Tibial artery (tissue), 4 donors: ENCODE measurements around the gene FGGY.

Experiments used
- DNase-seq, 2 donors: peaks; one replicate each; pipeline ENCODE4 v3.0.0-alpha.2; 2019
- H3K27ac ChIP-seq, 2 donors: fragments of 200-600 bp; sonication (generic) in 1 of 2; 1 replicate in 1 of 2; 2 replicates in 1 of 2; pipeline ENCODE4 v1.5.1; 2018 to 2019; ENCODE audit warnings: mild to moderate bottlenecking in 1 of 2
- H3K27me3 ChIP-seq, 2 donors: fragments of 200-600 bp; sonication (generic) in 1 of 2; one replicate each; pipeline versions ENCODE4 v1.5.1 to v1.6.0; 2016 to 2019
- H3K36me3 ChIP-seq, 3 donors: fragments of 200-600 bp; sonication (generic) in 2 of 3; one replicate each; pipeline ENCODE4 v1.5.1; 2016 to 2019; ENCODE audit warnings: mild to moderate bottlenecking in 2 of 3
- H3K4me1 ChIP-seq, 4 donors: fragments of 200-600 bp; sonication (generic) in 2 of 4; 1 replicate in 3 of 4; 2 replicates in 1 of 4; pipeline ENCODE4 v1.5.1; 2016 to 2019
- H3K4me3 ChIP-seq, 2 donors: fragments of 200-600 bp; sonication (generic) in 1 of 2; 1 replicate in 1 of 2; 2 replicates in 1 of 2; pipeline ENCODE4 v1.5.1; 2018 to 2019; ENCODE audit warnings: mild to moderate bottlenecking in 2 of 2
- H3K9me3 ChIP-seq, 3 donors: fragments of 200-600 bp; sonication (generic) in 1 of 3; one replicate each; pipeline ENCODE4 v1.5.1; 2016 to 2019
- CTCF ChIP-seq, 2 experiments: fragments of 200-600 bp in 1 of 2; fragments of 450-650 bp in 1 of 2; IDR thresholded peaks; one replicate each; pipeline ENCODE4 v1.5.1; 2017 to 2019; ENCODE audit warnings: antibody characterized with exemption in 2 of 2, mild to moderate bottlenecking in 1 of 2, moderate library complexity in 1 of 2
- intact Hi-C: fragments of 100-400 bp; cut with DNase I; formaldehyde crosslinking; loops from one replicate; pipeline ENCODE4 v1.15.0; 2023; ENCODE audit warnings: low total_unique reads

The FGGY gene

DNA sequence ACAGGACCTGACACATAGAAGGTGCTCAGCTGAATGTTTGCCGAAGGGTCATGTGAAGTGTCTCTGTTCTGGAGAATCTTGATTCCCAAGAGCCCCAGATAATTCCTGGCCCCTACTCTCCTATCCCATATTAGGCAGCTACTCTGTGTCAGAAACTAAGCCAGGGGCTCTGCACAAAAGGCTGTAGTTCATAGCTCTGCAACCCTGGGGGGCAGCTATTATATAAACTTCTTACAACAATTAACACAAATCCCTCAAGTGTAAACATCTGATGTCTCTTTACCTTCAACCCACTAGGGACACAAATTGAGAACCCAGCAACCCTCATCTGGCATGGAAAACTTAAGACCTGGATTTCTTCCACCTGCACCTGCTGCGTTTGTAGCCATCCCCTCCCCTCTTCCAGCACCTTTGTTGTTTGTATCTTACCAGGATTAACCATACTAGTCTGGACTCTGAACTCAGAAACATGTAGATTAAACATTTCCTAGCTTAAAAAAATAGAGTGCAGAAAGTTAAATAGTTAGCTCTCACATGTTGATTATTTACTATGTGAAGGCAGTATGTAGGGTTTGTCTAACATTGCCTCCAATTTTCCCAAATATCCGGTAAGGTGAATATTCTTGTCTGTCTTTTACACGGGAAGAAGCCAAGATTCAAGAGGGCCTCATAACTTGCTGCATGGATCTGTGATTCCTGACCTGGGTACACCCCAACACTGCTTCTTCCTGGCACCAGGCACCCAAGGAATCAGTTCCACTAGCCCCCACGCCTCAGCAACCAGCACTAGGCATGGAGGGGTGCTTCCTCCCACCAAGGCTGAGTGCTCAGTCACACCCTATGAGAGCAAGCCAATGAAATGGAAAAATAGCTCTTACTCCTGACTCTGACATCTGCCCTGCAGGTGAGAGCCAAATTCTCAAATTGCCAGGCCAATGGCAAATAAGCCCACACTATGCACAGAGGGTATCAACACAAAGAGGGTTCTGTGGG lies 297.2 kb downstream of the FGGY start:
- H3K9me3 ChIP-seq, result no peaks in the 10 kb centered on the region
- intact Hi-C loops, result no loop called here
- TF ChIP-seq CTCF (IDR thresholded peaks at IDR 0.05), result no peak

GRCh38 chr1:59595774-59596173 lies 298.9 kb downstream of the FGGY start:
- Histone ChIP-seq H3K27ac (no peak overlapping the region), H3K4me3 (no peak overlapping the region), H3K4me1 (peaks cover 0 to 7% (median 0%) of the 10 kb centered on the region in 4 donors), H3K9me3 (no peaks in the 10 kb centered on the region), H3K36me3 (no peaks in the 10 kb centered on the region), H3K27me3 (no peaks in the 10 kb centered on the region)
- no peak for TF ChIP-seq CTCF (IDR thresholded peaks at IDR 0.05)
- DNase-seq, result no peak
- intact Hi-C loops, result no loop called here

More for the DNA sequence above, 297.2 kb downstream of the FGGY start:
- H3K27me3 ChIP-seq, result no peaks in the 10 kb centered on the region
- H3K27ac ChIP-seq, result no peak overlapping the region
- H3K36me3 ChIP-seq, result no peaks in the 10 kb centered on the region
- H3K4me1 ChIP-seq, result peaks cover 0 to 7% (median 0%) of the 10 kb centered on the region in 4 donors
- no peak for DNase-seq
- H3K4me3 ChIP-seq, result no peak overlapping the region

DNA sequence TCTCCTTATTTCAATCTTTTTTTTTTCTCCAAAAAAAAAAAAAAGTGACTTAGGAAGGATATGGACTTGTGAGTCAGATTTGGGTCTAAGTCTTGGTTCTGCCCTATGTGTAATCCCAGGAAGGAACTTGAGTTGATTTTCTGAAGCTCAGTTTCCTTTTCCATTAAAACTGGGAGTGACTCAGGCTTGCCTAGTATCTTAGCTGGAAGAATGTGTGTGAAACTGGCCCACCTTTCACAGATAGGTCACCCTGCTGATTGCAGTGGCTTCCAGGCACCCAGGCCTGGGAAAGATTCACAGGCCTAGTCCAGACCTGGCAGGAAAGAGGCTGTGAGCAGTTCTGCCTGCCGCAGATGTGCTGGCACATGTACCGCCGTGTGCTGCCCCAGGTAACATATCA lies 299.5 kb downstream of the FGGY start:
- H3K27me3 ChIP-seq, result no peaks in the 10 kb centered on the region
- no peak for DNase-seq
- H3K4me3 ChIP-seq, result no peak overlapping the region
- H3K27ac ChIP-seq, result no peak overlapping the region
- TF ChIP-seq CTCF (IDR thresholded peaks at IDR 0.05), result no peak
- no peaks in the 10 kb centered on the region for H3K36me3 ChIP-seq
- H3K9me3 ChIP-seq, result no peaks in the 10 kb centered on the region
- H3K4me1 ChIP-seq, result peaks cover 0 to 7% (median 0%) of the 10 kb centered on the region in 4 donors
- intact Hi-C loops, result no loop called here

DNA sequence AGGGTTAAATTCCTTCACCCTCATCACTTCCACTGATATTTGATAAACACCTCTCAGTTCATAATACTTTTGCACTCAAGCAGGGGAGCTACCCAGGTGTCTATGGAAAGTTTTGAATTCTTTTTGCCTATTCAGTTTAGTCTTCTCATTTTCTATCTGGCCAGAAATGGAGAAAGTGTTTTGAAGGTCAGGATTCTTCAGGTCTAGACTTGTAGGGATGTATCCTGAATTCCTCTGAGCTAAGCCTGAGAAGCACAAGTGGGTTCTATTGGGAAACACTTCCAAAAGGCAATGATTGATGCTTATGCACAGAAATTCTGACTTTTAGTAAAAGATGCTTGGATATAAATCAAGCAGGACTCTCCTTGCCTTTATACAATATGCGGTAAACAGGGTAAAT lies 300.1 kb downstream of the FGGY start:
- no peak overlapping the region for H3K4me3 ChIP-seq
- H3K36me3 ChIP-seq, result no peaks in the 10 kb centered on the region
- no peak for DNase-seq
- H3K27me3 ChIP-seq, result no peaks in the 10 kb centered on the region
- no peaks in the 10 kb centered on the region for H3K9me3 ChIP-seq
- peaks cover 0 to 7% (median 0%) of the 10 kb centered on the region in 4 donors for H3K4me1 ChIP-seq
- no peak overlapping the region for H3K27ac ChIP-seq
- intact Hi-C loops, result no loop called here
- TF ChIP-seq CTCF (IDR thresholded peaks at IDR 0.05), result no peak

GRCh38 chr1:59597420-59598119 lies 300.7 kb downstream of the FGGY start:
- intact Hi-C loops, result no loop called here
- no peak overlapping the region for H3K4me3 ChIP-seq
- TF ChIP-seq CTCF (IDR thresholded peaks at IDR 0.05), result no peak
- H3K36me3 ChIP-seq, result no peaks in the 10 kb centered on the region
- H3K27ac ChIP-seq, result no peak overlapping the region
- H3K27me3 ChIP-seq, result no peaks in the 10 kb centered on the region
- H3K9me3 ChIP-seq, result no peaks in the 10 kb centered on the region
- H3K4me1 ChIP-seq, result peaks cover 0 to 7% (median 0%) of the 10 kb centered on the region in 4 donors
- no peak for DNase-seq
